Retinal pigment epithelial cell (primary cell): ENCODE results near the gene EML5.

ENCODE experiments used
- DNase-seq: peaks from one replicate; pipeline ENCODE4 v3.0.0-alpha.2; 2010; ENCODE audit warnings: low read depth
- H3K4me3 ChIP-seq: 2 replicates; pipeline ENCODE4 v1.5.1; 2011; ENCODE audit warnings: mild to moderate bottlenecking, low read length, control low read depth, moderate library complexity
- CTCF ChIP-seq: conservative IDR thresholded peaks from 2 replicates; pipeline ENCODE4 v1.5.1; 2011; ENCODE audit warnings: low read depth, low read length, control low read depth, inconsistent platforms

EML5 gene

GRCh38 chr14:88808359-88808758 lies 15.6 kb upstream of the EML5 start:
- no peak for TF ChIP-seq CTCF
- no peak overlapping the region for H3K4me3 ChIP-seq
- no peak for DNase-seq

GRCh38 chr14:88804477-88804876 lies 11.7 kb upstream of the EML5 start:
- no peak for TF ChIP-seq CTCF
- no peak overlapping the region for H3K4me3 ChIP-seq
- no peak for DNase-seq

GRCh38 chr14:88804035-88804434 lies 11.3 kb upstream of the EML5 start:
- no peak overlapping the region for H3K4me3 ChIP-seq
- DNase-seq = no peak
- no peak for TF ChIP-seq CTCF

GRCh38 chr14:88802596-88802995 lies 9.8 kb upstream of the EML5 start:
- TF ChIP-seq CTCF = no peak

GRCh38 chr14:88799522-88799921 lies 6.8 kb upstream of the EML5 start:
- TF ChIP-seq CTCF = no peak
- DNase-seq = no peak
- no peak overlapping the region for H3K4me3 ChIP-seq

More at GRCh38 chr14:88802596-88802995, 9.8 kb upstream of the EML5 start:
- no peak for DNase-seq
- H3K4me3 ChIP-seq = no peak overlapping the region

GRCh38 chr14:88798156-88798555 lies 5.4 kb upstream of the EML5 start:
- DNase-seq = no peak
- H3K4me3 ChIP-seq = no peak overlapping the region
- TF ChIP-seq CTCF = no peak

GRCh38 chr14:88793259-88793625 lies 489 bp upstream of the EML5 start:
- TF ChIP-seq CTCF = no peak
- DNase-seq = no peak

More at GRCh38 chr14:88793259-88793625, 489 bp upstream of the EML5 start:
- peak overlapping the region; percentile 57 for H3K4me3 ChIP-seq
